ENCODE measurements around the gene OR52K1.

DNA sequence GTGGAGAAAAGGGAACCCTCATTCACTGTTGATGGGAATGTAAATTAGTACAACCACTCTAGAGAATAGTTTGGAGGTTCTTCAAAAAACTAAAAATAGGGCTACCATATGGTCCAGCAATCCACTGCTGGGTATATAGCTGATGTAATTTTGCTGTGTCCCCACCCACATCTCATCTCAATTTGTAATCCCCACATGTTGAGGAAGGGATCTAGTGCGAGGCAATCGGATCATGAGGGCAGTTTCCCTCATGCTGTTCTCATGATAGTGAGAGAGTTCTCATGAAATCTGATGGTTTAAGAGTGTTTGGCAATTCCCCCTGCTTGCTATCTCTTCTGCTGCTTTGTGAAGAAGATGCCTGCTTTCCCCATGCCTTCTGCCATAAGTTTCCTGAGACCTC, 45.5 kb downstream of the OR52K1 start:
- TF ChIP-seq, protein P1, sequence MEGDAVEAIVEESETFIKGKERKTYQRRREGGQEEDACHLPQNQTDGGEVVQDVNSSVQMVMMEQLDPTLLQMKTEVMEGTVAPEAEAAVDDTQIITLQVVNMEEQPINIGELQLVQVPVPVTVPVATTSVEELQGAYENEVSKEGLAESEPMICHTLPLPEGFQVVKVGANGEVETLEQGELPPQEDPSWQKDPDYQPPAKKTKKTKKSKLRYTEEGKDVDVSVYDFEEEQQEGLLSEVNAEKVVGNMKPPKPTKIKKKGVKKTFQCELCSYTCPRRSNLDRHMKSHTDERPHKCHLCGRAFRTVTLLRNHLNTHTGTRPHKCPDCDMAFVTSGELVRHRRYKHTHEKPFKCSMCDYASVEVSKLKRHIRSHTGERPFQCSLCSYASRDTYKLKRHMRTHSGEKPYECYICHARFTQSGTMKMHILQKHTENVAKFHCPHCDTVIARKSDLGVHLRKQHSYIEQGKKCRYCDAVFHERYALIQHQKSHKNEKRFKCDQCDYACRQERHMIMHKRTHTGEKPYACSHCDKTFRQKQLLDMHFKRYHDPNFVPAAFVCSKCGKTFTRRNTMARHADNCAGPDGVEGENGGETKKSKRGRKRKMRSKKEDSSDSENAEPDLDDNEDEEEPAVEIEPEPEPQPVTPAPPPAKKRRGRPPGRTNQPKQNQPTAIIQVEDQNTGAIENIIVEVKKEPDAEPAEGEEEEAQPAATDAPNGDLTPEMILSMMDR (IDR thresholded peaks at IDR 0.05), result no peak
- TF ChIP-seq RAD21 (IDR thresholded peaks at IDR 0.05; ENCODE audit: low read length) (no peak), RCOR1 (IDR thresholded peaks at IDR 0.05; ENCODE audit: low read length) (no peak), SMC3 (IDR thresholded peaks at IDR 0.05; ENCODE audit: low read depth, low read length) (no peak), EZH2phosphoT487 (IDR thresholded peaks at IDR 0.05; ENCODE audit: borderline replicate concordance, low read depth) (no peak)
- TF ChIP-seq, protein P2, sequence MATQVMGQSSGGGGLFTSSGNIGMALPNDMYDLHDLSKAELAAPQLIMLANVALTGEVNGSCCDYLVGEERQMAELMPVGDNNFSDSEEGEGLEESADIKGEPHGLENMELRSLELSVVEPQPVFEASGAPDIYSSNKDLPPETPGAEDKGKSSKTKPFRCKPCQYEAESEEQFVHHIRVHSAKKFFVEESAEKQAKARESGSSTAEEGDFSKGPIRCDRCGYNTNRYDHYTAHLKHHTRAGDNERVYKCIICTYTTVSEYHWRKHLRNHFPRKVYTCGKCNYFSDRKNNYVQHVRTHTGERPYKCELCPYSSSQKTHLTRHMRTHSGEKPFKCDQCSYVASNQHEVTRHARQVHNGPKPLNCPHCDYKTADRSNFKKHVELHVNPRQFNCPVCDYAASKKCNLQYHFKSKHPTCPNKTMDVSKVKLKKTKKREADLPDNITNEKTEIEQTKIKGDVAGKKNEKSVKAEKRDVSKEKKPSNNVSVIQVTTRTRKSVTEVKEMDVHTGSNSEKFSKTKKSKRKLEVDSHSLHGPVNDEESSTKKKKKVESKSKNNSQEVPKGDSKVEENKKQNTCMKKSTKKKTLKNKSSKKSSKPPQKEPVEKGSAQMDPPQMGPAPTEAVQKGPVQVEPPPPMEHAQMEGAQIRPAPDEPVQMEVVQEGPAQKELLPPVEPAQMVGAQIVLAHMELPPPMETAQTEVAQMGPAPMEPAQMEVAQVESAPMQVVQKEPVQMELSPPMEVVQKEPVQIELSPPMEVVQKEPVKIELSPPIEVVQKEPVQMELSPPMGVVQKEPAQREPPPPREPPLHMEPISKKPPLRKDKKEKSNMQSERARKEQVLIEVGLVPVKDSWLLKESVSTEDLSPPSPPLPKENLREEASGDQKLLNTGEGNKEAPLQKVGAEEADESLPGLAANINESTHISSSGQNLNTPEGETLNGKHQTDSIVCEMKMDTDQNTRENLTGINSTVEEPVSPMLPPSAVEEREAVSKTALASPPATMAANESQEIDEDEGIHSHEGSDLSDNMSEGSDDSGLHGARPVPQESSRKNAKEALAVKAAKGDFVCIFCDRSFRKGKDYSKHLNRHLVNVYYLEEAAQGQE (IDR thresholded peaks at IDR 0.05; ENCODE audit: low read depth, low read length), result no peak
- TF ChIP-seq, protein P3, sequence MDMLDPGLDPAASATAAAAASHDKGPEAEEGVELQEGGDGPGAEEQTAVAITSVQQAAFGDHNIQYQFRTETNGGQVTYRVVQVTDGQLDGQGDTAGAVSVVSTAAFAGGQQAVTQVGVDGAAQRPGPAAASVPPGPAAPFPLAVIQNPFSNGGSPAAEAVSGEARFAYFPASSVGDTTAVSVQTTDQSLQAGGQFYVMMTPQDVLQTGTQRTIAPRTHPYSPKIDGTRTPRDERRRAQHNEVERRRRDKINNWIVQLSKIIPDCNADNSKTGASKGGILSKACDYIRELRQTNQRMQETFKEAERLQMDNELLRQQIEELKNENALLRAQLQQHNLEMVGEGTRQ (IDR thresholded peaks at IDR 0.05; ENCODE audit: borderline replicate concordance, low read depth, low read length), result no peak
